Activated naive CD8-positive, alpha-beta T cell treated with anti-CD3 and anti-CD28 coated beads for 36 hours (primary cell): ENCODE data around the gene ZAP70. TPM values are rescaled to one million over a fixed set of nuclear protein-coding genes. Genes with fewer than 3 reads are reported as not detected.
"Not testable (repeated sequence)": the region's sequence is repeated elsewhere in the genome, so short reads cannot be mapped to it uniquely, and the experiment has no call there.

ENCODE experiments used
- DNase-seq: peaks from one replicate; pipeline ENCODE4 v3.0.0; 2021
- H3K27ac Mint-ChIP-seq: one replicate; pipeline ENCODE4 v1.8.0; 2022; ENCODE audit warnings: mild to moderate bottlenecking, moderate library complexity, mixed read lengths
- H3K27me3 Mint-ChIP-seq: one replicate; pipeline ENCODE4 v1.8.0; 2022; ENCODE audit warnings: mild to moderate bottlenecking, mixed read lengths
- H3K36me3 Mint-ChIP-seq: one replicate; pipeline ENCODE4 v1.8.0; 2021; ENCODE audit warnings: mild to moderate bottlenecking, mixed read lengths
- H3K4me1 Mint-ChIP-seq: one replicate; pipeline ENCODE4 v1.8.0; 2021; ENCODE audit warnings: mixed read lengths
- H3K4me3 Mint-ChIP-seq: one replicate; pipeline ENCODE4 v1.8.0; 2022; ENCODE audit warnings: mild to moderate bottlenecking, moderate library complexity, mixed read lengths
- H3K9me3 Mint-ChIP-seq: one replicate; pipeline ENCODE4 v1.8.0; 2022; ENCODE audit warnings: mixed read lengths
- total RNA-seq, 2 experiments: library from RNA; stranded (reverse); gene quantifications; one replicate each; pipeline ENCODE4 v1.2.3, GENCODE V29; 2021

The ZAP70 gene
- 100 to 1,000 TPM; 198 to 204 TPM for total RNA-seq

- Mint-ChIP-seq H3K4me1 (peaks cover 71% of the 10 kb centered on the region), H3K27me3 (no peaks in the 10 kb centered on the region), H3K4me3 (peak within 1 kb of the TSS; percentile 89), H3K36me3 (peaks cover 54% of the 10 kb centered on the region), H3K27ac (peak within 1 kb of the TSS; percentile 99), H3K9me3 (no peaks in the 10 kb centered on the region)
- DNase-seq = peak; percentile 76
Measured at GRCh38 chr2:97713296-97714083, at the start of gene ZAP70. Gene ZAP70, plus strand, starts transcription at chr2:97713576. Its CDS starts 10,461 bp downstream, at chr2:97724037.

GRCh38 chr2:97663626-97663961 lies 49.8 kb upstream of the ZAP70 start:
- peaks cover 18% of the 10 kb centered on the region for H3K4me1 Mint-ChIP-seq
- no peak for DNase-seq
- H3K9me3 Mint-ChIP-seq = no peaks in the 10 kb centered on the region
- H3K27me3 Mint-ChIP-seq = no peaks in the 10 kb centered on the region
- H3K36me3 Mint-ChIP-seq = peaks cover 20% of the 10 kb centered on the region
- peak overlapping the region; percentile 98 for H3K27ac Mint-ChIP-seq
- peak overlapping the region; percentile 90 for H3K4me3 Mint-ChIP-seq

- H3K9me3 Mint-ChIP-seq = no peaks in the 10 kb centered on the region
- H3K4me1 Mint-ChIP-seq = peaks cover 18% of the 10 kb centered on the region
- no peaks in the 10 kb centered on the region for H3K27me3 Mint-ChIP-seq
- H3K27ac Mint-ChIP-seq = peak within 1 kb of the TSS; percentile 98
- DNase-seq = peak; percentile 99
- peak within 1 kb of the TSS; percentile 90 for H3K4me3 Mint-ChIP-seq
- peaks cover 20% of the 10 kb centered on the region for H3K36me3 Mint-ChIP-seq
Measured at GRCh38 chr2:97663962-97664635, 49.3 kb upstream of the ZAP70 start, which contains the start of gene ACTR1B. Gene ACTR1B, minus strand, starts transcription at chr2:97664044. Its CDS starts 154 bp downstream, at chr2:97663890.

- peaks cover 20% of the 10 kb centered on the region for H3K36me3 Mint-ChIP-seq
- no peaks in the 10 kb centered on the region for H3K9me3 Mint-ChIP-seq
- peak overlapping the region; percentile 79 for H3K4me3 Mint-ChIP-seq
- no peaks in the 10 kb centered on the region for H3K27me3 Mint-ChIP-seq
- peak overlapping the region; percentile 92 for H3K27ac Mint-ChIP-seq
- H3K4me1 Mint-ChIP-seq = peaks cover 18% of the 10 kb centered on the region
- DNase-seq = no peak
Measured at GRCh38 chr2:97664636-97664970, 48.8 kb upstream of the ZAP70 start.

- Mint-ChIP-seq H3K4me1 (peaks cover 24% of the 10 kb centered on the region), H3K9me3 (no peaks in the 10 kb centered on the region), H3K4me3 (no peak within 1 kb of the TSS), H3K27me3 (no peaks in the 10 kb centered on the region), H3K36me3 (peaks cover 3% of the 10 kb centered on the region), H3K27ac (no peak within 1 kb of the TSS)
- no peak for DNase-seq
Measured at GRCh38 chr2:97669448-97669847, 43.9 kb upstream of the ZAP70 start, which contains the start of gene C2orf92. Gene C2orf92, plus strand, starts transcription at chr2:97669713. Its CDS starts 76 bp downstream, at chr2:97669789.

- Mint-ChIP-seq H3K27ac (no peak overlapping the region), H3K4me3 (no peak overlapping the region), H3K9me3 (no peaks in the 10 kb centered on the region), H3K4me1 (peaks cover 23% of the 10 kb centered on the region), H3K27me3 (no peaks in the 10 kb centered on the region), H3K36me3 (peaks cover 3% of the 10 kb centered on the region)
- no peak for DNase-seq
Measured at GRCh38 chr2:97670471-97670870, 42.9 kb upstream of the ZAP70 start.

GRCh38 chr2:97671526-97671925 lies 41.9 kb upstream of the ZAP70 start:
- H3K27ac Mint-ChIP-seq = no peak overlapping the region
- H3K4me3 Mint-ChIP-seq = no peak overlapping the region
- no peaks in the 10 kb centered on the region for H3K9me3 Mint-ChIP-seq
- no peaks in the 10 kb centered on the region for H3K27me3 Mint-ChIP-seq
- peaks cover 3% of the 10 kb centered on the region for H3K36me3 Mint-ChIP-seq
- H3K4me1 Mint-ChIP-seq = peaks cover 27% of the 10 kb centered on the region
- DNase-seq = no peak

GRCh38 chr2:97672606-97673140 lies 40.7 kb upstream of the ZAP70 start:
- not testable (repeated sequence) for H3K36me3 Mint-ChIP-seq, H3K27me3 Mint-ChIP-seq, DNase-seq, H3K9me3 Mint-ChIP-seq, H3K4me3 Mint-ChIP-seq
- Mint-ChIP-seq H3K4me1 (peaks cover 30% of the 10 kb centered on the region), H3K27ac (peak overlapping the region; percentile 92)

GRCh38 chr2:97673182-97673914 lies 40.0 kb upstream of the ZAP70 start:
- Mint-ChIP-seq H3K9me3 (no peaks in the 10 kb centered on the region), H3K4me3 (peak overlapping the region; percentile 27), H3K27me3 (peaks cover 4% of the 10 kb centered on the region), H3K27ac (peak overlapping the region; percentile 92), H3K36me3 (peaks cover 6% of the 10 kb centered on the region), H3K4me1 (peaks cover 30% of the 10 kb centered on the region)
- DNase-seq = peak; percentile 56

- Mint-ChIP-seq H3K27me3 (peaks cover 4% of the 10 kb centered on the region), H3K4me3 (peak overlapping the region; percentile 27), H3K27ac (peak overlapping the region; percentile 92)
Measured at GRCh38 chr2:97673915-97674283, 39.5 kb upstream of the ZAP70 start.

GRCh38 chr2:97675430-97676113 lies 37.8 kb upstream of the ZAP70 start:
- H3K4me3 Mint-ChIP-seq = no peak overlapping the region
- peaks cover 30% of the 10 kb centered on the region for H3K4me1 Mint-ChIP-seq
- DNase-seq = no peak
- peaks cover 4% of the 10 kb centered on the region for H3K27me3 Mint-ChIP-seq
- no peaks in the 10 kb centered on the region for H3K9me3 Mint-ChIP-seq
- H3K36me3 Mint-ChIP-seq = peaks cover 6% of the 10 kb centered on the region
- H3K27ac Mint-ChIP-seq = no peak overlapping the region

More at GRCh38 chr2:97673915-97674283, 39.5 kb upstream of the ZAP70 start:
- peaks cover 6% of the 10 kb centered on the region for H3K36me3 Mint-ChIP-seq
- DNase-seq = peak; percentile 67
- H3K9me3 Mint-ChIP-seq = no peaks in the 10 kb centered on the region
- H3K4me1 Mint-ChIP-seq = peaks cover 30% of the 10 kb centered on the region

- peaks cover 6% of the 10 kb centered on the region for H3K36me3 Mint-ChIP-seq
- H3K4me3 Mint-ChIP-seq = no peak overlapping the region
- peaks cover 4% of the 10 kb centered on the region for H3K27me3 Mint-ChIP-seq
- peaks cover 30% of the 10 kb centered on the region for H3K4me1 Mint-ChIP-seq
- H3K9me3 Mint-ChIP-seq = no peaks in the 10 kb centered on the region
- DNase-seq = no peak
- peak overlapping the region; percentile 38 for H3K27ac Mint-ChIP-seq
Measured at GRCh38 chr2:97676620-97677019, 36.8 kb upstream of the ZAP70 start.

GRCh38 chr2:97677480-97677879 lies 35.9 kb upstream of the ZAP70 start:
- peaks cover 4% of the 10 kb centered on the region for H3K27me3 Mint-ChIP-seq
- H3K36me3 Mint-ChIP-seq = peaks cover 6% of the 10 kb centered on the region
- H3K4me1 Mint-ChIP-seq = peaks cover 30% of the 10 kb centered on the region
- no peak overlapping the region for H3K27ac Mint-ChIP-seq
- no peak overlapping the region for H3K4me3 Mint-ChIP-seq
- DNase-seq = no peak
- H3K9me3 Mint-ChIP-seq = no peaks in the 10 kb centered on the region

- Mint-ChIP-seq H3K9me3 (no peaks in the 10 kb centered on the region), H3K4me1 (peaks cover 24% of the 10 kb centered on the region), H3K27me3 (peaks cover 4% of the 10 kb centered on the region), H3K4me3 (no peak overlapping the region), H3K36me3 (peaks cover 6% of the 10 kb centered on the region), H3K27ac (no peak overlapping the region)
- no peak for DNase-seq
Measured at GRCh38 chr2:97678298-97678697, 35.1 kb upstream of the ZAP70 start.
